NCI-H2196 (cell line): ENCODE results near the gene SRRT.

Experiments used
- DNase-seq: peaks from one replicate; lab custom pipeline; 2025; ENCODE audit not compliant: unreplicated experiment; lab: John Stamatoyannopoulos, UW

Gene SRRT

GRCh38 chr7:100874577-100875355 is at the start of gene SRRT:
Gene SRRT, plus strand, starts transcription at chr7:100875103. Its CDS starts 488 bp downstream, at chr7:100875591.
- peak; percentile 99 for DNase-seq

- DNase-seq = no peak
Measured at GRCh38 chr7:100825215-100825671, 49.7 kb upstream of the SRRT start.

GRCh38 chr7:100825751-100826513 is 49.0 kb upstream of the SRRT start:
- DNase-seq = peak; percentile 20

- no peak for DNase-seq
Measured at GRCh38 chr7:100826514-100827329, 48.2 kb upstream of the SRRT start.

GRCh38 chr7:100827330-100828226 is 47.3 kb upstream of the SRRT start, which contains the start of gene EPHB4:
Gene EPHB4, minus strand, starts transcription at chr7:100827523. Its CDS starts 493 bp downstream, at chr7:100827030.
- peak; percentile 60 for DNase-seq

- no peak for DNase-seq
Measured at GRCh38 chr7:100829150-100829716, 45.7 kb upstream of the SRRT start.

GRCh38 chr7:100830396-100830795 is 44.5 kb upstream of the SRRT start:
- DNase-seq = no peak

GRCh38 chr7:100832281-100832633 is 42.6 kb upstream of the SRRT start:
- DNase-seq = no peak

- DNase-seq = peak; percentile 36
Measured at GRCh38 chr7:100835903-100836811, 38.7 kb upstream of the SRRT start.

GRCh38 chr7:100836812-100837098 is 38.1 kb upstream of the SRRT start:
- DNase-seq = no peak

GRCh38 chr7:100837099-100837836 is 37.6 kb upstream of the SRRT start:
- DNase-seq = peak; percentile 89

- DNase-seq = no peak
Measured at GRCh38 chr7:100839361-100839760, 35.5 kb upstream of the SRRT start.

- DNase-seq = no peak
Measured at GRCh38 chr7:100840470-100841100, 34.3 kb upstream of the SRRT start.

- DNase-seq = no peak
Measured at GRCh38 chr7:100847360-100847759, 27.5 kb upstream of the SRRT start.

GRCh38 chr7:100852048-100852872 is 22.6 kb upstream of the SRRT start, which contains the start of gene SLC12A9:
Gene SLC12A9, plus strand, starts transcription at chr7:100852713. Its CDS starts 1,485 bp downstream, at chr7:100854198.
- DNase-seq = peak; percentile 91

GRCh38 chr7:100854146-100854895 is 20.6 kb upstream of the SRRT start:
- no peak for DNase-seq
